Measurements from ENCODE around the gene COMMD2.

Gene COMMD2

GRCh38 chr3:149752051-149752787 lies at the start of gene COMMD2:
Gene COMMD2 (minus strand): TSS chr3:149752489. CDS start chr3:149752444, 45 bp downstream.
- peak; percentile 94 for DNase-seq

- DNase-seq, result no peak
Observed at GRCh38 chr3:149801639-149802038, 49.4 kb upstream of the COMMD2 start.

- DNase-seq, result no peak
Observed at GRCh38 chr3:149801195-149801594, 48.9 kb upstream of the COMMD2 start.

- no peak for DNase-seq
Observed at GRCh38 chr3:149800693-149801092, 48.4 kb upstream of the COMMD2 start.

GRCh38 chr3:149796026-149796425 lies 43.7 kb upstream of the COMMD2 start:
- no peak for DNase-seq

- DNase-seq, result no peak
Observed at GRCh38 chr3:149792452-149793270, 40.4 kb upstream of the COMMD2 start, which contains the start of gene ANKUB1. Gene ANKUB1 (minus strand): TSS chr3:149792554. CDS start chr3:149792366, 188 bp downstream.

GRCh38 chr3:149790698-149791097 lies 38.4 kb upstream of the COMMD2 start:
- DNase-seq, result no peak

GRCh38 chr3:149790268-149790667 lies 38.0 kb upstream of the COMMD2 start:
- DNase-seq, result no peak

- no peak for DNase-seq
Observed at GRCh38 chr3:149784064-149784704, 31.9 kb upstream of the COMMD2 start.

GRCh38 chr3:149783576-149783975 lies 31.3 kb upstream of the COMMD2 start:
- DNase-seq, result peak; percentile 43

GRCh38 chr3:149781741-149782140 lies 29.5 kb upstream of the COMMD2 start:
- DNase-seq, result no peak

GRCh38 chr3:149781211-149781610 lies 28.9 kb upstream of the COMMD2 start:
- DNase-seq, result peak; percentile 35

- no peak for DNase-seq
Observed at GRCh38 chr3:149777414-149778214, 25.3 kb upstream of the COMMD2 start.

GRCh38 chr3:149776170-149776569 lies 23.9 kb upstream of the COMMD2 start:
- no peak for DNase-seq

GRCh38 chr3:149772861-149773260 lies 20.6 kb upstream of the COMMD2 start:
- DNase-seq, result no peak

- DNase-seq, result peak; percentile 78
Observed at GRCh38 chr3:149771652-149772271, 19.5 kb upstream of the COMMD2 start.

- no peak for DNase-seq
Observed at GRCh38 chr3:149770246-149770645, 18.0 kb upstream of the COMMD2 start.

GRCh38 chr3:149768704-149769103 lies 16.4 kb upstream of the COMMD2 start:
- no peak for DNase-seq

- no peak for DNase-seq
Observed at GRCh38 chr3:149767720-149768119, 15.4 kb upstream of the COMMD2 start.

GRCh38 chr3:149765762-149766334 lies 13.6 kb upstream of the COMMD2 start:
- peak; percentile 55 for DNase-seq

GRCh38 chr3:149764302-149764701 lies 12.0 kb upstream of the COMMD2 start:
- no peak for DNase-seq
